Prostate gland (tissue), 2 donors: ENCODE data around the gene BAZ1B. TPM values are rescaled to one million over a fixed set of nuclear protein-coding genes. Genes with fewer than 3 reads are reported as not detected.

Experiments
- DNase-seq: peaks from one replicate; pipeline ENCODE4 v3.0.0-alpha.2; 2019; ENCODE audit warnings: low spot score
- H3K27ac ChIP-seq, 2 donors: fragments of 200-600 bp; sonication (generic); 2 replicates each; pipeline ENCODE4 v1.5.1; 2017 to 2019
- H3K27me3 ChIP-seq: fragments of 200-600 bp; sonication (generic); replicated peaks from 2 replicates; pipeline ENCODE4 v1.5.1; 2019; ENCODE audit not compliant: insufficient read depth
- H3K36me3 ChIP-seq, 2 donors: fragments of 200-600 bp; sonication (generic); 1 replicate in 1 of 2; 2 replicates in 1 of 2; pipeline versions ENCODE4 v1.5.1 to v1.8.1; 2017 to 2019
- H3K4me1 ChIP-seq: fragments of 200-600 bp; sonication (generic); replicated peaks from 2 replicates; pipeline ENCODE4 v1.5.1; 2019
- H3K4me3 ChIP-seq, 2 donors: fragments of 200-600 bp; sonication (generic); 2 replicates each; pipeline ENCODE4 v1.5.1; 2017 to 2019
- H3K9me3 ChIP-seq: fragments of 200-600 bp; sonication (generic); 2 replicates; pipeline ENCODE4 v1.5.1; 2017
- CTCF ChIP-seq, 4 experiments: fragments of 200-600 bp in 2 of 4; fragments of 450-650 bp in 2 of 4; sonication (generic) in 2 of 4; IDR thresholded peaks; 1 replicate in 3 of 4; 2 replicates in 1 of 4; pipeline ENCODE4 v1.5.1; 2016 to 2019; ENCODE audit warnings: antibody characterized with exemption in 4 of 4, mild to moderate bottlenecking in 2 of 4, moderate library complexity in 2 of 4
- POLR2A ChIP-seq: fragments of 450-650 bp; IDR thresholded peaks from one replicate; pipeline ENCODE4 v1.6.1; 2016; ENCODE audit warnings: antibody characterized with exemption, mild to moderate bottlenecking
- POLR2AphosphoS5 ChIP-seq: sonication (generic); formaldehyde crosslinking; IDR thresholded peaks from one replicate; pipeline ENCODE4 v1.6.1; 2017; ENCODE audit warnings: antibody characterized with exemption
- WGBS: methylation state at CpG from one replicate; pipeline ENCODE4 v1.1.5; 2018; 5-methylcytosine and 5-hydroxymethylcytosine counted together
- intact Hi-C: fragments of 100-400 bp; cut with DNase I; formaldehyde crosslinking; loops from one replicate; pipeline ENCODE4 v1.14.2; 2022
- total RNA-seq, 2 donors: library from RNA; depleted of rRNA; stranded (reverse); fragments of >200 nt; gene quantifications; one replicate each; pipeline ENCODE4 v1.1.0, GENCODE V29; 2016

The BAZ1B gene
- total RNA-seq, 2 donors from 2014 or later, result 43.4 to 56.4 TPM

DNA sequence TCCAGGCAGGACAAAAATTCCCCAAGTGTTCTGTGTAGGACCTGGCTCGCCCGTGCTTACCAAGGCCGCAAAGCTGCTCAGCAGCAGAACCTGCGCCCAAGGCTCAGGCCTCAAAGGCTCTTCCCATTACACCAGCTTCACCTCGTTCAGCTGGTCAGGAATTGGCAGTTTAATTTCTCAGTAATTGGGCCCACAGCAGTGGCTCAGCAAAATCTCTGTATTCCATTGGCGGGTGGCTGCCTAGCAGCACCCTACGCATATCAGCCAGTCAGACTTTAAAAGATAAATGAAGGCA lies 82.7 kb downstream of the BAZ1B start:
- peaks cover 10 to 33% of the 10 kb centered on the region in 2 donors for H3K36me3 ChIP-seq
- H3K4me1 ChIP-seq, result no peaks in the 10 kb centered on the region
- intact Hi-C loops, result no loop called here
- TF ChIP-seq CTCF (IDR thresholded peaks at IDR 0.05) (no peak), POLR2A (no peak), POLR2AphosphoS5 (no peak)
- no peaks in the 10 kb centered on the region for H3K27me3 ChIP-seq
- H3K9me3 ChIP-seq, result no peaks in the 10 kb centered on the region
- DNase-seq, result no peak
- H3K4me3 ChIP-seq, result no peak overlapping the region
- 93% methylated on average over 7 of the region's 7 CpGs for WGBS
- H3K27ac ChIP-seq, result no peak overlapping the region

DNA sequence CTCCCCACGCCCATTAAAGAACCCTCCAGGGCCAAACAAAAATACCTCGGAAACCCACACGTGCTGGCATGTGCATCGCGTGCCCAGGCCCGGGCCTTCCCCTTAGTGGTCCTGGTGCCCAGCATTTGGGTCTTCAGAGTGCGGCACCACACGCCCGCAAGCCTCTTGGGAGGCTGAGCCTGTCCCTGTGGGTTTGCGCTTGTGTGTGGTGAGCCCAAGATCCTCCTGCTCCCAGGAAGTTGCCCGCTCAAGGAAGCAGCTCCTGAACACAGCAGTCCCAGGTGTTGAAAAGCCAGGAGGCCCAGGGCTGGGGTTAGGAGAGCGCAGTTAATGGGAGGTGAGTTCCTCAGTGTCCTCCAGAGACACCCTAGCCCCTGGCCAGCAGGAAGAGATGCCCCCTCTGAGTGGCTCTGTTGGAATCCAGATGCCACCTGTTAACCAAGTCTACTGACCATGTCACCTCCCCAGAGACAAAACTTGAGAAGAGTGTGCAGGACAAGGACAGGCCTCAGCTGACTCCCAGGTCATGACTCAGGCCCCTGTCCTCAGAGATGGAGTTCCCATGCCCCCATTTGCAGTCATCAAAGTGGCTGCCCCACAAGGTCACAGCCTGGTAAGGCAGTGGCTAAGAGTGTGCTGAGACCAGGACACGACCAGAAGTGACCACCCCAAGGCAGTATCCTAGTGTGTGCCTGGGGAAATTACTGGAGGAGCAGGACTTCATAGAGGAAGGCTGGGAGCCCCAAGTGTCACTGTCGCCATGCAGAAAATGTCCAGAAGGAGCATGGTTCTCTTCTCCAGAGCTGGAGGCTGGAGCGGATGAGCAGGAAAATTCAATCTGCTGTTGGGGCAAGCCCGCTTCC lies 83.3 kb downstream of the BAZ1B start:
- 69% methylated on average over 15 of the region's 16 CpGs for WGBS
- Histone ChIP-seq H3K27ac (no peak overlapping the region), H3K4me1 (no peaks in the 10 kb centered on the region), H3K36me3 (peaks cover 5 to 27% of the 10 kb centered on the region in 2 donors), H3K27me3 (no peaks in the 10 kb centered on the region), H3K4me3 (no peak overlapping the region), H3K9me3 (no peaks in the 10 kb centered on the region)
- DNase-seq, result no peak
- intact Hi-C loops, result no loop called here
- no peak for TF ChIP-seq POLR2A
- no peak for TF ChIP-seq POLR2AphosphoS5
- TF ChIP-seq CTCF (IDR thresholded peaks at IDR 0.05), result no peak

- Histone ChIP-seq H3K9me3 (no peaks in the 10 kb centered on the region), H3K36me3 (peaks cover 2 to 20% of the 10 kb centered on the region in 2 donors), H3K4me1 (no peaks in the 10 kb centered on the region), H3K4me3 (no peak overlapping the region), H3K27ac (no peak overlapping the region), H3K27me3 (no peaks in the 10 kb centered on the region)
- DNase-seq, result no peak
- 60% methylated on average over 16 of the region's 16 CpGs for WGBS
- intact Hi-C loops, result no loop called here
- no peak for TF ChIP-seq POLR2AphosphoS5
- TF ChIP-seq CTCF (IDR thresholded peaks at IDR 0.05), result no peak
- TF ChIP-seq POLR2A, result no peak
Observed at GRCh38 chr7:73437621-73438416, 84.3 kb downstream of the BAZ1B start.

DNA sequence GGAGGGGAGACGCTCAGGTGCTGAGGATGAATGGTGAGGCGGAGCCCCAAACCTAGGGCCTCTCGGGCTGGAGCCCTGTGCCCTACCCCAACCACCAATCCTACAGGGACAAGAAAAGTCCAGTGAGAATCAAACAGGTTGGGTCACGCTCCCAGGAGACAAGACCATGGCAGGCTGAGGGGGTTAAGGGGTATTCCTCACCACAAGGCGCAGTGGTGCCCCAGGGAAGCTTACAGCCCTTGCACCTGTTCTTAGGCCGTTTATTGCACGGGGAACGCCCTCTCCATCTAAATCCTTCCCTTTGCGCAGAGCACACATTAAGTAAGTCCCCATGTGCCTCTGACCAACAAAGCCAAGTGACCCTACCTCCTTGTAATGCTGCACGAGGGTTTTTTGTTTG lies 85.0 kb downstream of the BAZ1B start:
- Histone ChIP-seq H3K36me3 (peaks cover 0 to 13% of the 10 kb centered on the region in 2 donors), H3K27me3 (no peaks in the 10 kb centered on the region), H3K9me3 (no peaks in the 10 kb centered on the region), H3K4me1 (no peaks in the 10 kb centered on the region), H3K4me3 (no peak overlapping the region), H3K27ac (no peak overlapping the region)
- TF ChIP-seq POLR2AphosphoS5, result no peak
- no peak for TF ChIP-seq CTCF (IDR thresholded peaks at IDR 0.05)
- intact Hi-C loops, result no loop called here
- no peak for DNase-seq
- WGBS, result 78% methylated on average over 10 of the region's 10 CpGs
